ENCODE data around the gene TRAFD1.

Gene TRAFD1

GRCh38 chr12:112124918-112125249, 476 bp upstream of the TRAFD1 start:
- no peak for DNase-seq (ENCODE audit: low read depth)
- TF ChIP-seq MYC (IDR thresholded peaks at IDR 0.05; ENCODE audit: low read depth, low read length) (no peak), POLR2A (IDR thresholded peaks at IDR 0.05; ENCODE audit: extremely low read depth, insufficient read length) (no peak), MAX (IDR thresholded peaks at IDR 0.05; ENCODE audit: low read depth, low read length) (no peak), CTCF (IDR thresholded peaks at IDR 0.05; ENCODE audit: low read depth, low read length) (no peak)
- H3K4me3 ChIP-seq (ENCODE audit: low read depth, low read length) = peak overlapping the region; percentile 41

GRCh38 chr12:112126000-112126438, 659 bp downstream of the TRAFD1 start:
- H3K4me3 ChIP-seq (ENCODE audit: low read depth, low read length) = peak overlapping the region; percentile 87
- no peak for TF ChIP-seq POLR2A (IDR thresholded peaks at IDR 0.05; ENCODE audit: extremely low read depth, insufficient read length)
- no peak for TF ChIP-seq CTCF (IDR thresholded peaks at IDR 0.05; ENCODE audit: low read depth, low read length)
- TF ChIP-seq MYC (IDR thresholded peaks at IDR 0.05; ENCODE audit: low read depth, low read length) = no peak
- TF ChIP-seq MAX (IDR thresholded peaks at IDR 0.05; ENCODE audit: low read depth, low read length) = no peak
- no peak for DNase-seq (ENCODE audit: low read depth)

- no peak overlapping the region for H3K4me3 ChIP-seq (ENCODE audit: low read depth, low read length)
- no peak for TF ChIP-seq MYC (IDR thresholded peaks at IDR 0.05; ENCODE audit: low read depth, low read length)
- no peak for TF ChIP-seq MAX (IDR thresholded peaks at IDR 0.05; ENCODE audit: low read depth, low read length)
- TF ChIP-seq POLR2A (IDR thresholded peaks at IDR 0.05; ENCODE audit: extremely low read depth, insufficient read length) = no peak
- no peak for TF ChIP-seq CTCF (IDR thresholded peaks at IDR 0.05; ENCODE audit: low read depth, low read length)
- no peak for DNase-seq (ENCODE audit: low read depth)
Measured at GRCh38 chr12:112126911-112127310, 1.6 kb downstream of the TRAFD1 start.

GRCh38 chr12:112130441-112130998, 5.2 kb downstream of the TRAFD1 start:
- no peak for TF ChIP-seq CTCF (IDR thresholded peaks at IDR 0.05; ENCODE audit: low read depth, low read length)
- TF ChIP-seq MAX (IDR thresholded peaks at IDR 0.05; ENCODE audit: low read depth, low read length) = no peak
- no peak for TF ChIP-seq POLR2A (IDR thresholded peaks at IDR 0.05; ENCODE audit: extremely low read depth, insufficient read length)
- no peak for TF ChIP-seq MYC (IDR thresholded peaks at IDR 0.05; ENCODE audit: low read depth, low read length)
- peak overlapping the region; percentile 41 for H3K4me3 ChIP-seq (ENCODE audit: low read depth, low read length)
- DNase-seq (ENCODE audit: low read depth) = peak; percentile 70

- no peak for TF ChIP-seq CTCF (IDR thresholded peaks at IDR 0.05; ENCODE audit: low read depth, low read length)
- no peak for TF ChIP-seq MYC (IDR thresholded peaks at IDR 0.05; ENCODE audit: low read depth, low read length)
- TF ChIP-seq POLR2A (IDR thresholded peaks at IDR 0.05; ENCODE audit: extremely low read depth, insufficient read length) = no peak
- no peak for TF ChIP-seq MAX (IDR thresholded peaks at IDR 0.05; ENCODE audit: low read depth, low read length)
- no peak for DNase-seq (ENCODE audit: low read depth)
- H3K4me3 ChIP-seq (ENCODE audit: low read depth, low read length) = no peak overlapping the region
Measured at GRCh38 chr12:112131686-112132085, 6.3 kb downstream of the TRAFD1 start.
